HG03460 (cell line): ENCODE data around the gene GATAD2A.

Experiments
- ATAC-seq: cut with Tn5 transposase; IDR thresholded peaks from one replicate; pipeline ENCODE4 v1.9.1; 2021; ENCODE audit not compliant: unreplicated experiment

The GATAD2A gene

DNA sequence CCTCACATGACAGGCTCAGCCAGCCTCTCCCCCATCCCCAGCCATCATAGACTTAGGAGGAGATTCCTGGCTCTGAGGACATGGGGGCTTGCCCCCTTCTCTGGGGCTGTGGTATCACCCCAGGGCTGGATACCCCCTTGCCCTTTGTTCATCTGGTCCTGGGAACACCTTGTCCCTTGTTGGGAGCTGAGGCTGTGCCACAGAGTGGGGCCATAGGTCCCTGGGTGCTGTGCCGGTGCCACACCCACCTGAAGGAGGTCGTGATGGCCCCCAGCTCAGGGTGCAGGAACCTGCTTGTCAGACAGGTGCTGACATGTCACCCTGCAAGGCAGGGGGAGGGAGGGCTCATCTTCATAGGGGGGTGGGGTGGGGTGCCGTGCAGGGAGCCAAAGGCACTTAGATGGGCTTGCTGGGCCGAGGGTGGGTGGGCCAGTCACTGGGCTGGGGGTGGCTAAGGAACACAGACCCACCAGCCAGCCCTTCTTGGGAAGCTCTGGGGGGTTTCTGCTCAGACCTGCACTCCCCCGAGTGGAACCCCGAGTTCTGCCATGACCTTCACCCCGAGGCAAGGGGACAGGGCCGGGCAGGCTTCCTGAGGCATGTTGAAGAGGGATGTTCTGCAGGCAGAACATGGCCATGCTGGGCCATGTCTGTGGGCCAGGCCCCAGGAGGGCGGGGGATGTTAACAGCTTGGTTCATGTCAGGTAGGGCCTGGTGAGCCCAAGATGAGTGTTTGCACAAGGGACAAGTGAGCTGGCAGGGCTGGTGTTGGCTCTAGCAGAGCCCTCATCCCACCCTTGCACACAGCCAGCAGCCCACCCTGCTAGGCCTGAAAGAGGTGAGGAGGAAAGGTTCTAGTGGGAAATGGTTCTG lies 81.8 kb downstream of the GATAD2A start:
- ATAC-seq: no peak

GRCh38 chr19:19487950-19488874 lies 82.7 kb downstream of the GATAD2A start:
- no peak for ATAC-seq

DNA sequence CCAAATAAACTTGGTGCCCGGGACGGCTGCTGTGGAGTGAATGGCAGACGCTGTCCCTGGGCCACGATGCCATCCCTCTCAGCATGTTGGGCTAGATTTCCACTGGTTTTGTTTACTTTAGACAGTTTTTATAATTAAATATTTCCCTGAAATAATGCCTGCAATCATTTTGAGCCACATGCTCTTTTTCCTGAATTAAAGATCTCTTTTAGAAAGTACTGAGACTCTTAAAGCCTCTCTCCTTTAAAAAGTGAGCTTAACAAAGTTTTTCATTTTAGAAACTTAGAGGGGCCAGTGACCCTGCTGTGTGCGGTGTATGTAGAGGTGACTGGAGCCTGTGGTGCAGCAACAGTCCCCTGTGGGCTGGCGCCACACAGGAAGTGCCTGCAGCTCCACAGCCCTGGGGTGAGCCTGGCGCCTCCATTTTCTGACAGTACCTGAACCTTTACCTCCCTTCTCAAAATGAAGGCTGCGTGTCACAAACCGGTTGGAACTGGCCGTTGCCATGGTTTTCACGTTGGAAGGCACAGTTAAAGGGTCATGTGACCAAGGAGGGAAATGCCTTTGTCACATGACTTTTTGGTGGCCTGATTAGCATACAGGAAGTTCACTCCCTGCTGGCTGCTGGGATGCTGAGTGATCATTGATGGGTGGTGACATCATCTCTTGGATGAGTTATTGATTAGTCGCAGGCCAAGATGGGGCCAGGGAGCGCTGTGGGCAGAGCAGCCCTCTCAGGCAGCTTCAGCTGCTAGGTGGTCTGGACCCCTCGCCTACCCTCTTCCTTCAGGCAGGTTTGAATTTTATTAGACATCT lies 83.6 kb downstream of the GATAD2A start:
- ATAC-seq: peak; percentile 45

- no peak for ATAC-seq
These were observed 84.3 kb downstream of the GATAD2A start for GRCh38 chr19:19489804-19490204.

GRCh38 chr19:19490214-19490968 lies 84.9 kb downstream of the GATAD2A start:
- no peak for ATAC-seq

DNA sequence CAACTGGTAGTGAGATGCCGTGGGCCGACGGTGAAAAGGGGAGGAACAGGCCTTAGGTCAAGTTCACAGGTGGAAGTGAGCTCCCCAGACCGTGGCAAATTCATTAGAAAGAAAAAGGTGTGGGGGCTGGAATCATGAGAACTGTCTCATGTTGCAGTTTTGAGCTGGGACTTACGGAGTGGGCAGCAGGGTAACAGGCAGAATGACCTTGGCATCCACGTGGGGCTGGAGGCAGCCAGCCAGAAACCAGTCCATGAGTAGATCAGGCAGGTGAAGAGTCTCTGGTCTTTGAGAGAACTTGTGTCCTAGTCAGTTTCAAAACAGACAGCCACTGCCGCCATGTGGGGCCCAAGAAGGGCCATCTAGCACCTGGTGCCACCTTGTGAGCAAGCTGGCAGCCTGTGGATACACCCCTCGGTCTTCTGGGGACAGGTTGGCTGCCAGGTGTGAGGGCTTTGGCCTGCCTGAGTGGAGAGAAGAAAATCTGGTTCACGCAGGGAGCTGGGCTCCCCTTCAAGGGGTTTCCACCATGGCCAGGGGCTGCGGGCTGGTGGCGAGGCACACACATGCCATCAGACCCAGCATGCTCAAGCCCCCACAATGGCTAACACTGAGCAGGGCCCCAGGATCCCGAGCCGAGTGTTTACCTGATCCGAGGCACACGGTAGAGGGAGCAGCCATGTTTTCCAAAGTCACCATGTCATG lies 86.0 kb downstream of the GATAD2A start:
- ATAC-seq: no peak

DNA sequence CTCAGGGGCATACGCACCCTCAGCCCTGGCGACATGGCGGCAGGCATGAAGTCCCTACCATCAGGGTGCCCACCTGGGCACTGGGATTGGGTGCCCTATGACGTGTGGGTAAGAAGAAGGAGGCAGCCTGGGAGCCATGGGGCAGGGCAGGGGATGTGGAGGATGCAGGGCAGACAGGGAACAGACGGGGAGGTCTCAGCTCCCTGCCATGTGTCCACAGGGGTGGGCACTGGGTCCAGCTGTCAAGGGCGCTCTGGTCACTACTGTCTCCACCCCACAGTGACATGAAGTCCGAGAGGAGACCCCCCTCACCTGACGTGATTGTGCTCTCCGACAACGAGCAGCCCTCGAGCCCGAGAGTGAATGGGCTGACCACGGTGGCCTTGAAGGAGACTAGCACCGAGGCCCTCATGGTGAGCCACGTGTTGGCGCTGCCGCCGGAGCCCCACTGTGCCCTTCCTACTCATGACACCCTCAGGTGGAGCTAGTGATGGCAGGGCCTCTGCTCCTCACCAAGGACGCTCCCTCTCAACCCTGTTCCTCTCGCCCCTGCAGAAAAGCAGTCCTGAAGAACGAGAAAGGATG lies 86.6 kb downstream of the GATAD2A start:
- ATAC-seq: no peak

DNA sequence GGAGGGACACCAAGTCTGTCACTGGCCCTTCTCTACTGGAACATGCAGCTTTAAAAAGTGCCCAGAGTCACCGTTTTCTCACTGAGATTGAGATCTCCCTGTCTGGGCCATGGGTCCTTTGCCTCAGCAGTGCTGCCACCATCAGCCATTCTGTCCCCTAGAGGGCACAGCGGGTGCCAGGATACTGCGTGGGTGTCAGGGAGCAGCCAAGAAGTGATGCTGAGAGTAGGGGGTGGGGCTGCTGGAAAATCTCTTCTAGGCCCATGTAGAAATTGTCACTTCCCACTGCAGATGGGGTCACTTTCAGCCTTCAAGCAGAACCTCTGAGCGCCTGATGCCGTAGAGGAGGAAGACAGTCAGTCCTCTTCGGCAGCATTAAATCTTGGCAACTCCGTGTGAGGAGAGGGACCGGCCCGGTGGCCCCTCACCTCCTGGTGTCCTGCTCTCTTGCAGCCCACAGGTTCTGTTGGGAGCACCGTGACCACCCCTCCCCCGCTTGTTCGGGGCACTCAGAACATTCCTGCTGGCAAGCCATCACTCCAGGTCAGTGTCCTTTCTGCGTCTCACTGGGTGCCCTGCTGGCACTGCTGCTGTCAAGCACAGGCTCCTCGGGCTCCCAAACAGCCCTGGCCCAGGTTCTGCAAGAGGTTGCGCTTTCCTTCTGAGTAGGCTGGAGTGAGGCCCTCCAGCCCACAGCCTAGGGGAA lies 88.5 kb downstream of the GATAD2A start:
- ATAC-seq: no peak

GRCh38 chr19:19495614-19496603 lies 90.4 kb downstream of the GATAD2A start:
- ATAC-seq: no peak

- no peak for ATAC-seq
These were observed 92.9 kb downstream of the GATAD2A start for GRCh38 chr19:19498255-19498991.

- ATAC-seq: no peak
These were observed 94.0 kb downstream of the GATAD2A start for GRCh38 chr19:19499272-19499995.

- no peak for ATAC-seq
These were observed 95.6 kb downstream of the GATAD2A start for GRCh38 chr19:19500975-19501644.

DNA sequence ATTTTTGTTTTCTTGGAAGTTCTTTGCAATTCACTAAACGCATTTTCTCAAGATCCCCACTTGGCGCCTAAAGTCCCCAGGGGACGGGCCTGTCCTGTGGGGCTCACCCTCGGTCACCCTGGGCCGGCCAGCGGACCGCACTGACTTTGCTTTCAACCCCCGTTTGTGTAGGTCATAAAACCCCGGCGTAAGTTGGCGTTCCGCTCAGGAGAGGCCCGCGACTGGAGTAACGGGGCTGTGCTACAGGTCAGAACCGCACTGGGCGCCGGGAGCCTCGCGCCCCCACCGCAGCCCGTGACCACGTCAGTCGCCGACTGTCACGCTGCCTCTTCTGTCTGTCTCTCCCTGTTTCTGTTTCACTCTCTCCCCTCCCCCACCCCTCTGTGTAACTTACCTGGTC lies 96.3 kb downstream of the GATAD2A start:
- ATAC-seq: no peak

GRCh38 chr19:19502281-19502680 lies 96.8 kb downstream of the GATAD2A start:
- ATAC-seq: no peak

DNA sequence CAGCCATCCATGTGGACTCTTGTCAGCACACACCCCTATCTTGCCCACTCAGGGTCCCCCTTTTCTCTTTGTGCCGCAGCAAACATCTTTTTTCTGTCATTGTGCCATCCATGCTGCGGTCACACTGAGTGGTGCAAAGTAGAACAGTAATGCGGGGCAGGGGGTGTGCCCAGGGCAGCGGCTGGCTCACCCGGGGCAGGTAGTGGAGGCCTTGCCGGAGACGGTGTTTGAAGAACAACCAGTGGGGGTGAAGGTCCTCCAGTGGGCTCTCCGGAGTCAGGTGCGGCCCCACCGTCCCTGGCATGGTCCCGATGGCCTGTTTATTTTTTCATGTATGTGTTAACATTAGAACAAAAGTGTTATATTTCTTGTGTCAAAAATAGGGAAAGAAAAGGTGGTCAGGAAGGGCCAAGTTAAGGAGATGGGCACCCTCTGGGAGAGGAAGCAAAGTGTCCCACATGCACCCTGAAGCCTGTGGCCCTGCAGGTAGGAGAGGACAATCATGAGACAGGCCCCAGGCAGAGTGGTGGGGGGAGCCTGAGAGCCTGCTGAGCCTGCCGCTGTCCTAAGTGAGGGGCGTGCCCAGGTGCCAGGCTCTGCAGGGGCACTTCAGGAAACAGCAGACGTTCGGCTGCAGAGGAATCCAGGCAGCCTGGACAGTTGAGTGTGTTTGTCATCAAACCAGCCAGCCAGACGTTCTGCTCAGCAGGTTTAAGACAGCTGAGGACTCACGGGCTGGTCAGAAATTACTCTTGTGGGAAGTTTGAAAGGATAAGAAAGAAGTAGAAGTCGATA lies 97.5 kb downstream of the GATAD2A start:
- no peak for ATAC-seq
